Eye (tissue), 1 donor: ENCODE measurements around the gene UROC1.
"Not testable (repeated sequence)": the region's sequence is repeated elsewhere in the genome, so short reads cannot be mapped to it uniquely, and the experiment has no call there.

Experiments
- DNase-seq: peaks from one replicate; pipeline ENCODE4 v3.0.0-alpha.2; 2015

UROC1 gene

DNA sequence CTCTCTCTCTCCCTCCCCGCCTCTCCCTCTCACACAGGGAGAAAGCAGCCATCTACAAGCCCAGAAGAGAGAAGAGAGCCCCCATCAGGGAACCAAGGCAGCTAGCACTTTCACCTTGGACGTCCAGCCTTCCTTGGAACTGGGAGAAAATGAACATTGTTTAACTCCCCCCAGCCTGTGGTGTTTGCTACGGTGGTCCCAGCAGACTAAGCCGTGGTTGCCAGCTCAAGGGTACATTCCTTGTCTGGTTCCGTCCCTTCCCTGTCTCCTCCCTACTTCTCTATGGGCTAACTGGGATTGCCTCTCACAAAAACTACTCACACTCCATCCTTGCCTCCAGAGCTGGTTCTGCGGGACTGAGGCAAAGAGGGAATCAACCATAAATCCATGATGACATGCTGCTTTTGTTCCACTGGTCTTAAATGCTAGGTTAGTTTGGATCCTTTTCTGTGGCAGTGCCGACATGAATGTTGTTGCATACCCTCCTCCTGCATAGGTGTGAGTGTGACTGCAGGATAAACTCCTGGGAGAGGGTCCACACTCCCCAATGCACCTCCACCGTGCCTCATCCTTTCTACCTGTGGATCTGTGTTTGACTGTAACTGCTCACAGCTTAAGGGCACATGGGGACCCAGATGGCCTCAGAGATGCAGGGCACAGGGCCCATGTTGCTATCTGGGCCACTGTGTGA lies 29.1 kb upstream of the UROC1 start:
- no peak for DNase-seq

DNA sequence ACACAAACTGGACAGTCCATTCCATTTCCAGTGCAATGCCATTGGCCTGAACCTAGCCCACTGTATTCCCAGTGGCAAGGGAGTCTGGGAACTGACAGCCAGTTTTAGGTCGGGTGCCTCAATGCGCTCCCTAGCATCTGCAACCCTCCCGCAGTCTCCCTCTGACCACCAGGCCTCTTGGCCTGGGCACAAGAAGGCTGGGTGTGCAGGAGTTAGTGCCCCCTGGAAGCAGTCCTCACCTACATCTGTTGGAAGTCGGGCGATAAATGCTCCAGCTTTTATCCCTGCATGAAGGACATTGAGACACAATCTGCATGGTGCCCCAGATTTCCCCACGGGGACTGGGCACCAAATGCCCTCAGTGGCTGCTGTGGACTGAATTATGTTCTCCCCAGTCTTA lies 28.4 kb upstream of the UROC1 start:
- DNase-seq: no peak

- no peak for DNase-seq
These were observed 28.0 kb upstream of the UROC1 start for GRCh38 chr3:126545544-126545943.

GRCh38 chr3:126544596-126545281 lies 27.2 kb upstream of the UROC1 start:
- DNase-seq: no peak

DNA sequence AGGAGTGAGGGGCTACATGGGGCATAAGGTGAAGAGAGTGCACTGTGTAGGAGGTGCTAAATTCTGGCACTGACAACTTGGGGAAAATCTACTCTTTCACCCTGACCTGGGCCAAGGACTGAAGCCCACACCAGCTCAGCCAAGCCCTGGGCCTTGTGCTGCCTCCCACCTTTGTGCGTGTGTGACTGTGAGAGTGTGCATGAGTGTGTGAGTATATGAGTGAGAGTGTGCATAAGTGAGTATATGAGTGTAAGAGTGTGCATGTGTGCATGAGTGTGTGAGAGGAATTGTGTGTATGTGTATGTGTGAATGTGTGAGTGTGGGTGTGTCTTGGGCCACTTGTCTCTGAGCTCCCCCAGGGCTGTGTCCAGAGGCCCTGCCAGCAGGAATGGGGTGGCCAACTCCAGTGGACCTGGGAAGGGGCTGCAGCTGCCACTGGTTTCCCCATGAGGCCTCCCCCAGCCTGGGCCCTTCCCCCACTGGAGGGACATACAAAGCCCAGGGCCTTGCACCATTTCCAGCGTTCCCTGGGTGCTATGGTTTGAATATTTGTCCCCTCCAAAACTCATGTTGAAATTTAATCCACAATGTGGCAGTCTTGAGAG lies 26.0 kb upstream of the UROC1 start:
- DNase-seq: no peak

DNA sequence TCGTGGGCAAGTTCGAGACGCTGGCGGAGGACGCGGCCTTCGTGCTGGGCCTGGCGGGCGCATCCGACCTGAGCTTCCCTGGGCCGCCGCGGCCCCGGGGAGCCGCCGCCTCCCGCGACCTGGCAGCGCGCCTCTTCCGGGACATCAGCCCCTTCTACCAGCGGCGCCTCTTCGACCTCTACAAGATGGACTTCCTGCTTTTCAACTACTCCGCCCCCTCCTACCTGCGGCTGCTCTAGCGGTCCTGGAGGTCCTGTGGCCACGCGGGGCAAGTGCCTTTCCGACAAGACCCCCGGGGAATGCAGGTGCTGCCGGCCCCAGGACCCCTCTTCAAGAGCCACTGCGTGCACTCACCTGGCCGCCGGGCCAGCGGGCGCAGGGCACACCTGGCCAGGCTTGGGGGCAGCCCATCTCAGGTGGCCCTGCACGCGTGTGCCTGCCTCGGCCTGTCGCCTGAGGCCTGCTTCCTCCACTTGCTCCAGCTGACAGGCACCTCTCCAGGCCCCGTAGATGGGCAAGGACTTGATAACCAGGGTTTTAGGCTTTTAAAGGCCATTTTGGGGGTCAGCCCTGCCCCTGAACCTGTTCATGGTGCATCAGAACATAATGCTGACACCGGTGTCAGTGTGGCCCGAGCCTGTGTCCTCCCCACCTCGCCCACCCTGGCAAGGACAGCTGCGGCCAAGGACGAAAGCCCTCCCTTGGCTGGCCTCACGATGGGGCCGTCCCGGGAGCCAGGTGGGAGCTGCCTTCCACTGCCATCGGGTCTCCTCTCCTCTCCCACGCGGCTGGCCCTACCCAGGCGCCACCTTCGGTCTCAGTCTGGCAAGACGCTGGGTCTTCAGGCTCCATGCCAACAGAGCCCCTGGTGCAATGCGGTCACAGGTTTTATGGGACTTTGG lies 25.0 kb upstream of the UROC1 start:
- no peak for DNase-seq

- peak; percentile 43 for DNase-seq
These were observed 24.2 kb upstream of the UROC1 start for GRCh38 chr3:126541628-126542339.

DNA sequence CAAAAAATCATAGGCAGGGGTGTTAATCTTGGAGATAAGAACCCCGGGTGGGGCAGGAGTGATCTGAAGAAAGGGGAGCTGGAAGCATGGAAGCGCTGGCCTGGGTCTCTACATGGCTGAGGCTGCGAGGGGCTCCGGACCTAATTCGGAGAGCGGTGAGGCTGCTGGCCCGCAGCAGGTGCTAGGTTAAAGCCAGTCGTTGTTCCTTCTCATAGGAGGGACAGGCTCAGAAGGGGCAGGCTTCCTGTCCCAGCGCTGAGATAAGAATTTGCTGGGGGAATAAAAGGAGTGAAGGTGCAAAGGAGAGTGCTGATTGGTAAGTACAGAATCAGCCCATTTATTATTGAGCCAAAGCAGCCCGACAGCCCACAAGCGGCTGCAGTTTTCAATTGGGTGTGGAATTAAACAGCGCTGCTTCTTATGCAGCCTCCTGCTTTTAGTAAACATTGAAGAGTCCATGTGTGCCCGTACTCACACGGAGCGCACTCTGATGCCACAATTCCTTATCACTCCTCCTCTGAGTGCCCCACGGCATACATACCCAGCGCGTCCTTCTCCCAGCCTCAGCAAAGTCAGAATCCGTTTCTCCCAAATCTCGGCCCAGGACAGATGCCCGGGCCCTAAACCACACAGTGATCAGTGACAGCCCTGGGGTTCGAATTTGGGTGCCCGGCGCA lies 23.5 kb upstream of the UROC1 start:
- no peak for DNase-seq

DNA sequence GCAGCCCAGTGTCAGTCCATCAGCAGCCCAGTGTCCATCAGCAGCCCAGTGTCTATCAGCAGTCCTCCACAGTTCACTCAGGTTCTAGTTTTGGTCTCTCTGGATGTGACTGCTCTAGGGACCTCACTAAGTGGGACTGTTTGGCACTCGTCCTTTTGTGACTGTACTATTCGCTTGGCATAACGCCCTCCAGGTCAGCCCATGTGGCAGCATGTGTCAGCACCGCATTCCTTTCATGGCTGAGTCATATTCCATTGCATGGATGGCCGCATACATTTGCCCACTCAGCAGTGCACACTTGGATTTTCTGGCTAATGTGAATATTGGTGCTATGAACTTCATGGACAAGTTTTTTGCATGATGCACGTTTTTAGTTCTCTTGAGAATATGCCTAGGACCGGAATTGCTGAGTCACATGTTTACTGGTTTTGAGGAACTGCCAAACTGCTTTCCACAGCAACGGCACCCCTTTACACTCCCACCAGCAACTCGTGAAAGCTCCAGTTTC lies 22.8 kb upstream of the UROC1 start:
- DNase-seq: peak; percentile 65

DNA sequence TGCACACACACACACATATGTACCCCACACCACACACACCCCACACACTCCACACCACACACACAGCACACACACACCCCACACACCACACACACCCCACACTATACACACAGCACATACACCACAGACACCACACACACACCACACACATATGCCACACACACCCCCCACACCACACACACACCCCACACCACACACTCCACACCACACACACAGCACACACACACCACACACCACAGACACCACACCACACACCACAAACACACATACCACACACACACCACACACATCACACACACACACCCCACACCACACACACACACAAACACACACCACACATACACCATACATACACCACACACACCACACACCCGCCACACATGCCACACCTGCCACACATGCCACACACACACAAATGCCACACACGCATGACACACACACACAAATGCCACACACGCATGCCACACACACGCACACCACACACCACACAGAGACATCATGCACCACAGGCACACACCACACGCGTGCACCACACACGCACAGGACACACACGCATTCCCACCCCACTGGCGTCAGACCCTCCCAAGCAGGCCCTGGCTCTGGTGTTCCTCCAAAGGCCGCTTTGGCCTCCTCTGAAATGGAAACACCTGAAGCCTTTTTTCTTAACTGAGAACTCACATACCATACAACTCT lies 22.1 kb upstream of the UROC1 start:
- no peak for DNase-seq

DNA sequence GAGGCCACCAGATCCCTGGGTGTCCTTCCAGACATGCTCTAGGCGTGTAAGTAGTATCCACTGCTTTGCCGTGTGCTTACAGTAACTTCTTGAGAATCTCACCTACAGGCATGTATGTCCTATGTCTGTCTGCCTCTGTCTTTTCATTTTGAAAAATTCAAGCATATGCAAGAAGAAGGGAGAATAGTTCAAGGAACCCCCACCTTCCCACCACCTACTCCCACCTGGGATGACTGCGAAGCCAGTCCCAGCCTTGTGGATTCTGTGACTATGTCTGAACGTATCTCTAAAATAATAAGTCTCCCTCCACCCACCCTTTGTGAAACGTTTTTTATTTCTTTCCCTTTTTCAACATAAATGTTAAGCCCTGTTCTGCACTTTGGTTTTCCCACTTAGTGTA lies 21.4 kb upstream of the UROC1 start:
- DNase-seq: no peak

GRCh38 chr3:126538316-126538715 lies 20.7 kb upstream of the UROC1 start:
- no peak for DNase-seq

DNA sequence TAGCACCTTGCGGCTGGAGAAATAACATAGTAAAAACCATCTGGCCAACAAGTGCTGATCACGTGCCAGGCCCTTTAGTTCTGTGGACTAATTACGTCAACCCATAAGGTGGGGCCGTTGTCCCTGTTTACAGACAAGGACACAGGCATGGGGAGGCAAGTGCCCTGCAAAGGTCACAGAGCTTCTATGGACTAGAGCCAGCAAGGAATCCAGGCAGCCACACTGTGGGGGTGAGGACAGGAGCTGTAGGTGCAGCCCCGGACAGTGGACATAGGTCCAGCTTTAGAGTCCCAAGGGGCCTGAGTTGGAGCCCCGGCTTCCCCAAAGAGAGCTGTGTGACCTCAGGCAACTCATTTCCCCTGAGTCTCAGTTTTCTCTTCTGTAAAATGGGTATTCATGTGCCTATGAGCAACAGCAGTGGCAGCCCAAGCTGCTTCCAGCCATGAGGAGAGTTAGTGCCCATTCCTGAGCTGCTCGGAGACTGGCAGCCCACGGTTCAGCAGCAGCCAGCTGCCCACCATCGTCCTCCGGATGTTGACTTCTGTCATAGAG lies 20.2 kb upstream of the UROC1 start:
- no peak for DNase-seq

- no peak for DNase-seq
These were observed 19.6 kb upstream of the UROC1 start for GRCh38 chr3:126537116-126537729.

GRCh38 chr3:126536126-126536525 lies 18.6 kb upstream of the UROC1 start:
- no peak for DNase-seq

GRCh38 chr3:126535636-126536035 lies 18.1 kb upstream of the UROC1 start:
- DNase-seq: no peak

GRCh38 chr3:126534716-126535115 lies 17.1 kb upstream of the UROC1 start:
- DNase-seq: not testable (repeated sequence)

DNA sequence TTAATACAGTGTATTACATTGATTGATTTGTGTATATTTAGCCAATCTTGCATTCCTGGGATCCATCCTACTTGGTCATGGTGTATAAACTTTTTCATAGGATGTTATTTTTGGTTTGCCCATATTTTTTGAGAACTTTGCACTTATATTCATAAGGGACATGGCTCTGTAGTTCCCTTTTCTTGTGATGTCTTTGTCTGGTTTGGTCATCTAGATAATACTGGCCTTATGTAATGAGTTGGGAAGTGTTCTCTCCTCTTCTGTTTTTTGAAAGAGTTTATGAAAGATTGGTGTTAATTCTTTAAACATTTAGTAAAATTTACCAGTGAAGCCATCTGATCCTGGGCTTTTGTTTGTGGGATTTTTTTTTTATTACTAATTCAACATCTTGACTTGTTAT lies 15.9 kb upstream of the UROC1 start:
- DNase-seq: no peak

GRCh38 chr3:126531051-126531330 lies 13.4 kb upstream of the UROC1 start:
- no peak for DNase-seq
